Stomach smooth muscle (tissue), 2 donors: ENCODE results near the gene TLE7.

Experiments
- H3K27ac ChIP-seq: one replicate; pipeline ENCODE4 v1.7.0; 2013; ENCODE audit warnings: mild to moderate bottlenecking, low read length, inconsistent platforms
- H3K27me3 ChIP-seq, 2 donors: one replicate each; pipeline ENCODE4 v1.7.0; 2013; ENCODE audit warnings: low read length in 2 of 2; ENCODE audit not compliant: insufficient read depth in 2 of 2, control insufficient read depth in 1 of 2
- H3K36me3 ChIP-seq, 2 donors: one replicate each; pipeline ENCODE4 v1.7.0; 2013; ENCODE audit warnings: low read length in 2 of 2; ENCODE audit not compliant: control insufficient read depth in 2 of 2, insufficient read depth in 2 of 2
- H3K4me1 ChIP-seq: one replicate; pipeline ENCODE4 v1.7.0; 2013; ENCODE audit warnings: low read length; ENCODE audit not compliant: control insufficient read depth, insufficient read depth
- H3K4me3 ChIP-seq, 2 donors: one replicate each; pipeline ENCODE4 v1.7.0; 2013; ENCODE audit warnings: low read length in 2 of 2
- H3K9ac ChIP-seq, 2 donors: one replicate each; pipeline ENCODE4 v1.7.0; 2013; ENCODE audit warnings: low read length in 2 of 2, mild to moderate bottlenecking in 1 of 2
- H3K9me3 ChIP-seq, 2 donors: one replicate each; pipeline ENCODE4 v1.7.0; 2013; ENCODE audit warnings: low read length in 2 of 2; ENCODE audit not compliant: control insufficient read depth in 2 of 2
- donor health status: healthy.
- donor health status: Pancreatic carcinoma.

The TLE7 gene

GRCh38 chr16:71413341-71413740 is 28.5 kb downstream of the TLE7 start:
- peaks cover 7 to 13% of the 10 kb centered on the region in 2 donors for H3K27me3 ChIP-seq
- no peak overlapping the region for H3K4me3 ChIP-seq
- H3K27ac ChIP-seq: no peak overlapping the region
- no peaks in the 10 kb centered on the region for H3K36me3 ChIP-seq
- H3K4me1 ChIP-seq: no peaks in the 10 kb centered on the region
- H3K9me3 ChIP-seq: no peaks in the 10 kb centered on the region
- no peak overlapping the region for H3K9ac ChIP-seq

GRCh38 chr16:71412270-71413160 is 29.3 kb downstream of the TLE7 start:
- Histone ChIP-seq H3K27me3 (peaks cover 7 to 15% of the 10 kb centered on the region in 2 donors), H3K9ac (no peak overlapping the region), H3K9me3 (no peaks in the 10 kb centered on the region), H3K4me1 (no peaks in the 10 kb centered on the region), H3K4me3 (no peak overlapping the region), H3K27ac (no peak overlapping the region), H3K36me3 (no peaks in the 10 kb centered on the region)

DNA sequence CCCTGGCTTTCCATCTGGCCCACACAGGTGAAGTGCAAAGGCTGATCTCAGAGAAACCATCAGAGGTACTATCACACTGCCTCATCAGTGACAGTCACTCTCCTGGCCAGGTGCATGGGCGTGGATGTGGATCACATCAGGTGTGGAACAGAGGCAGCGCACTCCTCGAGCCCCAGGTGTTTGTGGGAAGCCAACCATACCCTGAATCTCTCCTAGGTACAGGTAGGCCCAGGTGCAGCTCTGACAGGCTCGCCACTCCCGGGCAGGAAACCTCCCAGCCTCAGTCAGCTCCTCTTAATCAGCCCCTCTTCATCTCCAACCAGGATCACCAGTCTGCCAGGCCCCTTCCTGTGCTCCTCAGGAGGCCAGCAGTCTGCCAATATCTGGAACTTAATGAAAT is 31.7 kb downstream of the TLE7 start:
- peaks cover 8 to 18% of the 10 kb centered on the region in 2 donors for H3K27me3 ChIP-seq
- no peaks in the 10 kb centered on the region for H3K9me3 ChIP-seq
- H3K27ac ChIP-seq: no peak overlapping the region
- no peak overlapping the region for H3K4me3 ChIP-seq
- H3K9ac ChIP-seq: no peak overlapping the region
- H3K4me1 ChIP-seq: no peaks in the 10 kb centered on the region
- H3K36me3 ChIP-seq: no peaks in the 10 kb centered on the region

- no peaks in the 10 kb centered on the region for H3K4me1 ChIP-seq
- no peaks in the 10 kb centered on the region for H3K36me3 ChIP-seq
- H3K27ac ChIP-seq: no peak overlapping the region
- peaks cover 10 to 18% of the 10 kb centered on the region in 2 donors for H3K27me3 ChIP-seq
- H3K9me3 ChIP-seq: peaks cover 0 to 3% of the 10 kb centered on the region in 2 donors
- H3K4me3 ChIP-seq: no peak overlapping the region
- no peak overlapping the region for H3K9ac ChIP-seq
Observed at GRCh38 chr16:71409011-71409775, 32.7 kb downstream of the TLE7 start.

- H3K4me3 ChIP-seq: no peak overlapping the region
- no peak overlapping the region for H3K9ac ChIP-seq
- no peak overlapping the region for H3K27ac ChIP-seq
- H3K9me3 ChIP-seq: peaks cover 0 to 3% of the 10 kb centered on the region in 2 donors
- H3K36me3 ChIP-seq: no peaks in the 10 kb centered on the region
- peaks cover 10 to 18% of the 10 kb centered on the region in 2 donors for H3K27me3 ChIP-seq
- no peaks in the 10 kb centered on the region for H3K4me1 ChIP-seq
Observed at GRCh38 chr16:71408536-71408935, 33.3 kb downstream of the TLE7 start.

DNA sequence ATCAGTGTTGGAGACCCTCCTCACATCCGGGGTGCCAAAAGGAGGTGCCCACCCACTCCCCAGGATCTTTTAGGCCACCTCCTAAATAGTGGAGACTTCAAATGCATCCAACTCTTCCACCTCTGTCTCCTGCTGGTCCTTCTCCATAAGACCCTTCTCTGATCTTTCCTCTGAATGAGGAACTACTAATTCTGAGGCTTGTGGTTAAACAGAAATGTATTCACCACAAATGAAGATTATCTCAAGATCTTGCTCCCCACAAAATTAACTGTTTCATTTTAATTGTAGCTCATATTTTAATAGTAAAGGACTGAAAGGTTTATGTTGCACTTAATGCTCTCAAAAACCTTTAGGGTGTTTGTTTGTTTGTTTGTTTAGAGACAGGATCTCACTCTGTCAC is 34.1 kb downstream of the TLE7 start:
- Histone ChIP-seq H3K4me3 (no peak overlapping the region), H3K9me3 (peaks cover 0 to 3% of the 10 kb centered on the region in 2 donors), H3K36me3 (no peaks in the 10 kb centered on the region), H3K9ac (no peak overlapping the region), H3K4me1 (no peaks in the 10 kb centered on the region), H3K27me3 (peaks cover 10 to 16% of the 10 kb centered on the region in 2 donors), H3K27ac (no peak overlapping the region)

DNA sequence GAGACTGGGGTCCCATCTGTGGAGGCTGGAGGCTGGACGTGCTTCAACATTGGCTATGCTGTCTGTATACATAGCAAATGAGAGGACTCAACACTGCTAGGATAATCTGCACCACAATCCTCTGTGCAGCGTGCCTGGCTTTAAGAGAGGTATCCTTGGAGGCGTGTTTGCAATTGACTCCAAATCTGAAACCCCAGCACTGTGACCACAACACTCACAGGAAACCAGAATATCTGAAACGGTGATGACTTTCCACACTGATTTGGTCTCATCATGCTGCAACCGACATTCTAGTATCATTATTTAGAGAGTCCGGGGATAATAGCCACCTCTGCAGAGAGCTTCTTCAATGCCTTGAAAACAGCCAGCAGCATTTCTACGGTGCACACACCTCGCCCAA is 35.1 kb downstream of the TLE7 start:
- Histone ChIP-seq H3K36me3 (no peaks in the 10 kb centered on the region), H3K4me3 (no peak overlapping the region), H3K9me3 (peaks cover 0 to 3% of the 10 kb centered on the region in 2 donors), H3K27ac (no peak overlapping the region), H3K27me3 (peaks cover 3 to 13% of the 10 kb centered on the region in 2 donors), H3K9ac (no peak overlapping the region), H3K4me1 (no peaks in the 10 kb centered on the region)

DNA sequence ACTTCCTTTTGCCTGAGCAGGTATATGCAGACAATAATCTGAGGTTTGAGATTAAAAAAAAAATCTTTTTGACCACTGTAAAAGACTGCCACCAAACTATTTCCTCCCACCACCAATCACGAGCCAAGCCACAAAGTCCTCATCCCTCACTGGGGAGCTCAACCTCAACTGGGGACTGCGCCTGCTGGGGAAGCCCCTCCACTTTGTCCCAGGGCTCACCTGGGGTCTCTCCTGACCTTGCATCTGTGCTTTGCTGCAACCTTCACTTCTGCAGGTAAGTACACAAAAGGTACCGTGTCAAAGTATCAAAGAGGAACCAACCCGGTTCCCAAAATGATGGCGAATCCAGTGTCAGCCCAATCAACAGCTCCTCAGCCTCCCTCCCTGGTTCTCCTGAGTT is 35.5 kb downstream of the TLE7 start:
- Histone ChIP-seq H3K9me3 (peaks cover 0 to 3% of the 10 kb centered on the region in 2 donors), H3K9ac (no peak overlapping the region), H3K27ac (no peak overlapping the region), H3K27me3 (peaks cover 3 to 13% of the 10 kb centered on the region in 2 donors), H3K36me3 (no peaks in the 10 kb centered on the region), H3K4me1 (no peaks in the 10 kb centered on the region), H3K4me3 (no peak overlapping the region)

DNA sequence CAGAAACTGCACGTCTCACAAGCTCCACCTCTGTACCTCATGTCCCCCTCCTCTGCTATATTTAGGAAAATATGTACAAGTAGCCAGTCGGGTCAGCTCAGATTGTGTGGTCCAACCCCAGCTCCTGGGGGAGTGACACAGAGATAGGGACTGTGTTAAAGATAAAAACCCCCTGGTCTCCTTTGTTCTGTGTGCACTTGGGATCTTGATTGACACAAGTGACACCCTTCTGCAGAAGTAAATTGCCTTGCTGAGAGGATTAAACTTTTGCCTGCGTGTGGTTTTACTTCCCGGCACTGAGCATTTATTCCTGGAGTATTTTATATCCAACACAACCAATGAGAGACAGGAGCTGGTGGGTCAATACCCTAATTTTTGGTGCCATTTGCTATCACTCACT is 37.5 kb downstream of the TLE7 start:
- no peak overlapping the region for H3K27ac ChIP-seq
- peaks cover 3 to 7% of the 10 kb centered on the region in 2 donors for H3K27me3 ChIP-seq
- no peak overlapping the region for H3K9ac ChIP-seq
- H3K9me3 ChIP-seq: peaks cover 0 to 3% of the 10 kb centered on the region in 2 donors
- no peaks in the 10 kb centered on the region for H3K36me3 ChIP-seq
- no peak overlapping the region for H3K4me3 ChIP-seq
- no peaks in the 10 kb centered on the region for H3K4me1 ChIP-seq

DNA sequence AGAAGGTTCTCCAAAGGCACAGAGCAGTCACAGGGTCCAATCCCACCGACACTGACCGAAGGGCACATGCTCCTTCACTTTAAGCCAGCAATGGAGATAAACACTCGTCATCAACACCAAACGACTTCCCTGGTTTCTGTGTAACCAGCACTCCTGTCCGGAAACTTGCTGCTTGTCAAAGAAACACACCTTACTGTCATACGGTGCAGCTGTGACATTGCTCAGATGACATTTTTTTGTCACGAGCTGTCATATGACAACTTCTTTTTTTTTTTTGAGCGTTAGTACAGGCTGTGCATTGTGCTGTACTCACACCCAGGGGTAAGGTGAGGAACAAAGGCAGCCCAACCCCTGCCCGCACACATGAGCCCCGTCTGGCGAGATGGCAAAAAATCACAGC is 39.2 kb downstream of the TLE7 start:
- Histone ChIP-seq H3K9me3 (peaks cover 0 to 3% of the 10 kb centered on the region in 2 donors), H3K36me3 (no peaks in the 10 kb centered on the region), H3K27ac (no peak overlapping the region), H3K9ac (no peak overlapping the region), H3K4me1 (no peaks in the 10 kb centered on the region), H3K4me3 (no peak overlapping the region), H3K27me3 (peaks cover 3 to 4% of the 10 kb centered on the region in 2 donors)
